Endothelial cell of umbilical vein (primary cell): ENCODE results near the gene NOXA1. TPM values are rescaled to one million over a fixed set of nuclear protein-coding genes. Genes with fewer than 3 reads are reported as not detected.

Experiments used
- BruUV-seq: library from RNA; stranded (reverse); fragments of 400-500 nt; replicated peaks from 2 replicates; lab custom pipeline; 2021; lab: Mats Ljungman, UMichigan
- CTCF ChIA-PET: fragments of 300-600, 350-600 bp; sonication (Branson Sonifier 250); formaldehyde crosslinking; loops from one replicate; lab custom pipeline; 2021; ENCODE audit warnings: antibody characterized with exemption, inconsistent platforms; lab: Charles Lee
- POLR2A ChIA-PET: fragments of 300-600, 350-600 bp; sonication (Branson Sonifier 250); formaldehyde crosslinking; loops from one replicate; lab custom pipeline; 2021; ENCODE audit warnings: antibody characterized with exemption, inconsistent platforms; lab: Charles Lee
- DNase-seq: peaks from one replicate; pipeline ENCODE4 v3.0.0-alpha.2; 2011; ENCODE audit warnings: low read depth, low spot score
- FAIRE-seq: peaks from 2 replicates; lab custom pipeline; 2011; peaks lifted over from hg19 to GRCh38; lab: Jason Lieb, UNC
- H2AFZ ChIP-seq: 2 replicates; pipeline ENCODE4 v1.6.0; 2012; ENCODE audit warnings: low read depth, low read length, control low read depth, inconsistent platforms
- H3K27ac ChIP-seq: 2 replicates; pipeline ENCODE4 v1.5.1; 2011; ENCODE audit warnings: low read depth, mild to moderate bottlenecking, control low read depth, low read length, moderate library complexity; ENCODE audit not compliant: insufficient read depth
- H3K27me3 ChIP-seq, 2 experiments: 2 replicates each; pipeline versions ENCODE4 v1.6.0 to v1.6.1; 2011; ENCODE audit warnings: low read length in 2 of 2, mixed read lengths in 1 of 2; ENCODE audit not compliant: control insufficient read depth in 2 of 2, insufficient read depth in 2 of 2
- H3K36me3 ChIP-seq, 2 experiments: 2 replicates in 1 of 2; 3 replicates in 1 of 2; pipeline ENCODE4 v1.5.1; 2011; ENCODE audit warnings: low read length in 2 of 2, mild to moderate bottlenecking in 1 of 2, moderate library complexity in 1 of 2; ENCODE audit not compliant: control insufficient read depth in 2 of 2, insufficient read depth in 2 of 2; ENCODE audit errors: extremely low read depth in 1 of 2
- H3K4me1 ChIP-seq: 3 replicates; pipeline ENCODE4 v1.5.1; 2011; ENCODE audit warnings: mild to moderate bottlenecking, low read length; ENCODE audit not compliant: control insufficient read depth, insufficient read depth; ENCODE audit errors: extremely low read depth
- H3K4me2 ChIP-seq: 2 replicates; pipeline ENCODE4 v1.6.1; 2011; ENCODE audit warnings: low read length, control low read depth, mixed read lengths; ENCODE audit not compliant: insufficient read depth
- H3K4me3 ChIP-seq, 3 experiments: fragments of 200-600 bp in 1 of 3; sonication (generic), shearing (Covaris generic) in 1 of 3; replicated peaks in 1 of 3; 2 replicates each; pipeline ENCODE4 v1.5.1; 2011 to 2016; ENCODE audit warnings: control low read depth in 3 of 3, low read length in 3 of 3, mild to moderate bottlenecking in 2 of 3, inconsistent platforms in 1 of 3, low read depth in 1 of 3, moderate library complexity in 1 of 3; ENCODE audit not compliant: insufficient read depth in 1 of 3
- H3K79me2 ChIP-seq: 2 replicates; pipeline ENCODE4 v1.6.0; 2012; ENCODE audit warnings: low read length, inconsistent platforms; ENCODE audit not compliant: control insufficient read depth, insufficient read depth
- H3K9ac ChIP-seq: replicated peaks from 2 replicates; pipeline ENCODE3; 2011; ENCODE audit warnings: low read length, control low read depth; ENCODE audit not compliant: insufficient read depth; ENCODE audit errors: extremely low read depth
- H3K9me1 ChIP-seq: replicated peaks from 3 replicates; pipeline ENCODE4 v1.6.0; 2011; ENCODE audit warnings: mild to moderate bottlenecking, low read length; ENCODE audit not compliant: control insufficient read depth, insufficient read depth; ENCODE audit errors: extremely low read depth
- H3K9me3 ChIP-seq: replicated peaks from 2 replicates; pipeline ENCODE4 v1.5.1; 2012; ENCODE audit warnings: low read length, inconsistent platforms; ENCODE audit not compliant: control insufficient read depth, insufficient read depth
- H4K20me1 ChIP-seq: replicated peaks from 2 replicates; pipeline ENCODE3; 2011; ENCODE audit warnings: mild to moderate bottlenecking, low read length; ENCODE audit not compliant: control insufficient read depth, insufficient read depth; ENCODE audit errors: extremely low read depth
- CTCF ChIP-seq, 2 donors: IDR thresholded peaks; 1 replicate in 1 of 2; 2 replicates in 1 of 2; pipeline ENCODE4 v1.5.1; 2011; ENCODE audit warnings: low read length in 2 of 2, mild to moderate bottlenecking in 2 of 2, moderate library complexity in 2 of 2, control low read depth in 1 of 2, inconsistent platforms in 1 of 2, low read depth in 1 of 2; ENCODE audit not compliant: insufficient read depth in 1 of 2; ENCODE audit errors: extremely low read depth in 1 of 2
- EZH2 ChIP-seq: IDR thresholded peaks from 2 replicates; pipeline ENCODE4 v1.6.1; 2012; ENCODE audit warnings: borderline replicate concordance, low read depth, mild to moderate bottlenecking, moderate library complexity, low read length, inconsistent platforms; ENCODE audit not compliant: severe bottlenecking
- FOS ChIP-seq: IDR thresholded peaks from 2 replicates; pipeline ENCODE4 v1.6.1; 2011; ENCODE audit warnings: mild to moderate bottlenecking, low read length, moderate library complexity, borderline replicate concordance; ENCODE audit not compliant: insufficient read depth
- GATA2 ChIP-seq: IDR thresholded peaks from 2 replicates; pipeline ENCODE4 v1.7.0; 2011; ENCODE audit warnings: low read depth, mild to moderate bottlenecking, moderate library complexity, mixed read lengths, low read length; ENCODE audit not compliant: insufficient read length, insufficient read depth
- JUN ChIP-seq: IDR thresholded peaks from 2 replicates; pipeline ENCODE4 v1.6.1; 2011; ENCODE audit warnings: borderline replicate concordance, low read depth; ENCODE audit not compliant: insufficient read length, insufficient read depth
- MAX ChIP-seq: IDR thresholded peaks from 2 replicates; pipeline ENCODE4 v1.6.1; 2011; ENCODE audit not compliant: insufficient read depth, insufficient read length
- MYC ChIP-seq: IDR thresholded peaks from one replicate; pipeline ENCODE4 v1.6.1; 2011; ENCODE audit warnings: mild to moderate bottlenecking, low read depth, low read length
- POLR2A ChIP-seq: IDR thresholded peaks from 2 replicates; pipeline ENCODE4 v1.6.1; 2012; ENCODE audit warnings: low read depth, mild to moderate bottlenecking, control low read depth, low read length
- POLR2AphosphoS5 ChIP-seq: IDR thresholded peaks from 2 replicates; pipeline ENCODE4 v1.6.1; 2012; ENCODE audit warnings: low read depth, mild to moderate bottlenecking, control low read depth, low read length, moderate library complexity; ENCODE audit not compliant: insufficient read depth
- dilution Hi-C: fragments of 300-500 bp; cut with MboI; formaldehyde crosslinking; loops from one replicate; pipeline ENCODE4 v1.15.0; 2019; ENCODE audit warnings: low sequenced_read_pairs; ENCODE audit not compliant: extremely low pct_ligation_motif_present
- intact Hi-C: fragments of 100-400 bp; cut with micrococcal nuclease; formaldehyde crosslinking; loops from one replicate; pipeline ENCODE4 v1.10.0; 2022
- polyA plus RNA-seq, 4 experiments: library from polyadenylated mRNA; depleted of rRNA in 3 of 4; stranded (reverse) in 3 of 4; unstranded in 1 of 4; fragments of >200 nt; gene quantifications; 2 replicates each; pipeline versions ENCODE4 v1.2.1 to v1.2.3, GENCODE V29; 2011 to 2012; ENCODE audit warnings: missing spikeins in 1 of 4
- total RNA-seq: library from RNA; stranded (reverse); gene quantifications from 2 replicates; pipeline ENCODE4 v1.2.3, GENCODE V29; 2021

NOXA1 gene
- total and polyA plus RNA-seq, 2 donors (not counting 3 experiments of a cell fraction or from before 2014, with no cell fraction given) = 0.40 to 0.91 TPM

GRCh38 chr9:137457406-137458193 lies 34.4 kb downstream of the NOXA1 start:
- H3K4me2 ChIP-seq = no peak overlapping the region
- CTCF ChIA-PET = no interaction called here
- H3K9me3 ChIP-seq = no peaks in the 10 kb centered on the region
- FAIRE-seq = no peak
- no peaks in the 10 kb centered on the region for H4K20me1 ChIP-seq
- H2AFZ ChIP-seq = no peak overlapping the region
- H3K4me3 ChIP-seq = peak overlapping the region in 1 of 3 experiments; percentile 51
- dilution Hi-C loops (no loop called here), intact Hi-C loops (no loop called here)
- POLR2A ChIA-PET = no interaction called here
- TF ChIP-seq CTCF (IDR thresholded peaks at IDR 0.05; ENCODE audit: extremely low read depth in 1 of 2, insufficient read depth in 1 of 2, low read depth in 1 of 2, low read length in 2 of 2) = no peak
- no peak for TF ChIP-seq GATA2
- TF ChIP-seq MAX = no peak
- TF ChIP-seq MYC = no peak
- TF ChIP-seq FOS = no peak
- no peak for TF ChIP-seq EZH2
- no peak for TF ChIP-seq POLR2AphosphoS5
- TF ChIP-seq JUN = no peak
- TF ChIP-seq POLR2A = no peak
- no TSS peak for BruUV-seq
- H3K79me2 ChIP-seq = peaks cover 9% of the 10 kb centered on the region
- peaks cover 11% of the 10 kb centered on the region for H3K4me1 ChIP-seq
- H3K27me3 ChIP-seq = no peaks in the 10 kb centered on the region
- no peaks in the 10 kb centered on the region for H3K9me1 ChIP-seq
- no peak overlapping the region for H3K27ac ChIP-seq
- no peak for DNase-seq
- H3K36me3 ChIP-seq = peaks cover 0 to 4% of the 10 kb centered on the region in 2 experiments
- no peak overlapping the region for H3K9ac ChIP-seq
